Activated CD4-positive, CD25-positive, alpha-beta regulatory T cell treated with anti-CD3 and anti-CD28 coated beads, Interleukin-2, amount 50 U/mL, for 72 hours (primary cell): Measurements from ENCODE around the gene PRKAG3.

ENCODE experiments used
- DNase-seq: peaks from one replicate; pipeline ENCODE4 v3.0.0; 2021

Gene PRKAG3

GRCh38 chr2:218812861-218813260, 18.7 kb downstream of the PRKAG3 start:
- DNase-seq, result no peak

- no peak for DNase-seq
Measured at GRCh38 chr2:218812096-218812815, 19.3 kb downstream of the PRKAG3 start.

GRCh38 chr2:218811382-218811781, 20.2 kb downstream of the PRKAG3 start:
- DNase-seq, result no peak

- no peak for DNase-seq
Measured at GRCh38 chr2:218810256-218810655, 21.3 kb downstream of the PRKAG3 start.

- no peak for DNase-seq
Measured at GRCh38 chr2:218809515-218809914, 22.1 kb downstream of the PRKAG3 start.

GRCh38 chr2:218807626-218808025, 24.0 kb downstream of the PRKAG3 start:
- DNase-seq, result no peak

- no peak for DNase-seq
Measured at GRCh38 chr2:218806346-218806978, 25.1 kb downstream of the PRKAG3 start.

GRCh38 chr2:218805627-218806026, 26.0 kb downstream of the PRKAG3 start:
- DNase-seq, result no peak

GRCh38 chr2:218804817-218805216, 26.8 kb downstream of the PRKAG3 start:
- DNase-seq, result no peak

- no peak for DNase-seq
Measured at GRCh38 chr2:218802386-218802994, 29.1 kb downstream of the PRKAG3 start.

GRCh38 chr2:218799990-218800389, 31.6 kb downstream of the PRKAG3 start:
- no peak for DNase-seq

GRCh38 chr2:218798767-218799504, 32.7 kb downstream of the PRKAG3 start:
- DNase-seq, result no peak

- DNase-seq, result no peak
Measured at GRCh38 chr2:218796691-218797090, 34.9 kb downstream of the PRKAG3 start.

GRCh38 chr2:218792433-218792832, 39.2 kb downstream of the PRKAG3 start:
- DNase-seq, result no peak

GRCh38 chr2:218788529-218789255, 42.9 kb downstream of the PRKAG3 start:
- DNase-seq, result no peak

- DNase-seq, result no peak
Measured at GRCh38 chr2:218786133-218786532, 45.5 kb downstream of the PRKAG3 start.

- no peak for DNase-seq
Measured at GRCh38 chr2:218785103-218785502, 46.5 kb downstream of the PRKAG3 start.

GRCh38 chr2:218783688-218784087, 47.9 kb downstream of the PRKAG3 start:
- no peak for DNase-seq

- DNase-seq, result no peak
Measured at GRCh38 chr2:218782528-218782844, 49.1 kb downstream of the PRKAG3 start.

GRCh38 chr2:218781691-218782527, 49.7 kb downstream of the PRKAG3 start, which contains the start of gene CYP27A1:
Gene CYP27A1 (plus strand): TSS chr2:218782147. CDS start chr2:218782183, 36 bp downstream.
- no peak for DNase-seq

- DNase-seq, result no peak
Measured at GRCh38 chr2:218780851-218781690, 50.5 kb downstream of the PRKAG3 start.
